GM12878 (cell line): ENCODE data around the gene SUGCT. TPM values are rescaled to one million over a fixed set of nuclear protein-coding genes. Genes with fewer than 3 reads are reported as not detected.

Source experiments
- ASH2L ChIP-seq: fragments of 300-600, 200-600 bp; sonication (generic); IDR thresholded peaks from 2 replicates; pipeline ENCODE4 v1.6.1; 2017; ENCODE audit warnings: low read depth, mild to moderate bottlenecking, borderline replicate concordance
- BCL11A ChIP-seq: IDR thresholded peaks from 2 replicates; pipeline ENCODE4 v1.6.1; 2011; ENCODE audit warnings: low read depth, low read length
- EED ChIP-seq: sonication (generic); IDR thresholded peaks from 2 replicates; pipeline ENCODE4 v1.6.1; 2016; ENCODE audit warnings: antibody characterized with exemption, low read depth
- SUPT20H ChIP-seq: IDR thresholded peaks from 2 replicates; pipeline ENCODE4 v1.6.1; 2011; ENCODE audit warnings: low read depth, mild to moderate bottlenecking, low read length, moderate library complexity, borderline replicate concordance; ENCODE audit not compliant: control insufficient read depth
- TCF7 ChIP-seq: IDR thresholded peaks from 2 replicates; pipeline ENCODE4 v1.6.1; 2014; ENCODE audit warnings: antibody characterized with exemption, borderline replicate concordance
- polyA plus RNA-seq, 11 experiments: library from polyadenylated mRNA; depleted of rRNA in 4 of 11; unstranded in 6 of 11; stranded (reverse) in 5 of 11; fragments of >200 nt; fragmentation: Nextera tagmentation in 4 of 11; fragmentation: Illumina TruSeq in 1 of 11; extraction: Ambion mirVana in 4 of 11; extraction: Trizol in 1 of 11; gene quantifications; 1 replicate in 1 of 11; 2 replicates in 10 of 11; pipeline versions ENCODE4 v1.2.1 to v1.2.3, GENCODE V29; 2011 to 2016; ENCODE audit warnings: inconsistent platforms in 2 of 11, missing spikeins in 2 of 11, low read depth in 1 of 11
- total RNA-seq, 4 experiments: library from RNA; depleted of rRNA in 3 of 4; stranded (reverse); fragments of >200 nt in 3 of 4; fragmentation: Illumina TruSeq in 1 of 4; extraction: Trizol in 1 of 4; gene quantifications; 2 replicates each; pipeline versions ENCODE4 v1.2.1 to v1.2.3, GENCODE V29; 2013 to 2021
- TF ChIP-seq, protein P1 (sequence below): fragments of 150-350 bp; IDR thresholded peaks from 2 replicates; pipeline ENCODE4 v1.6.1; 2014; ENCODE audit warnings: mild to moderate bottlenecking, low read depth, low read length
- TF ChIP-seq, protein P2 (sequence below): IDR thresholded peaks from 2 replicates; pipeline ENCODE4 v1.6.1; 2011; ENCODE audit warnings: low read depth, low read length, improper control_type of control experiment, borderline replicate concordance
- TF ChIP-seq, protein P3 (sequence below): fragments of 450-650 bp; IDR thresholded peaks from 2 replicates; pipeline ENCODE4 v1.6.1; 2017; ENCODE audit warnings: low read depth, mild to moderate bottlenecking, moderate library complexity

SUGCT gene
- total and polyA plus RNA-seq, 10 of the 15 experiments (the other 5 are each of a cell fraction or from before 2014, with no cell fraction given): 0.08 to 1.2 (median 0.67) TPM; not detected in 1

DNA sequence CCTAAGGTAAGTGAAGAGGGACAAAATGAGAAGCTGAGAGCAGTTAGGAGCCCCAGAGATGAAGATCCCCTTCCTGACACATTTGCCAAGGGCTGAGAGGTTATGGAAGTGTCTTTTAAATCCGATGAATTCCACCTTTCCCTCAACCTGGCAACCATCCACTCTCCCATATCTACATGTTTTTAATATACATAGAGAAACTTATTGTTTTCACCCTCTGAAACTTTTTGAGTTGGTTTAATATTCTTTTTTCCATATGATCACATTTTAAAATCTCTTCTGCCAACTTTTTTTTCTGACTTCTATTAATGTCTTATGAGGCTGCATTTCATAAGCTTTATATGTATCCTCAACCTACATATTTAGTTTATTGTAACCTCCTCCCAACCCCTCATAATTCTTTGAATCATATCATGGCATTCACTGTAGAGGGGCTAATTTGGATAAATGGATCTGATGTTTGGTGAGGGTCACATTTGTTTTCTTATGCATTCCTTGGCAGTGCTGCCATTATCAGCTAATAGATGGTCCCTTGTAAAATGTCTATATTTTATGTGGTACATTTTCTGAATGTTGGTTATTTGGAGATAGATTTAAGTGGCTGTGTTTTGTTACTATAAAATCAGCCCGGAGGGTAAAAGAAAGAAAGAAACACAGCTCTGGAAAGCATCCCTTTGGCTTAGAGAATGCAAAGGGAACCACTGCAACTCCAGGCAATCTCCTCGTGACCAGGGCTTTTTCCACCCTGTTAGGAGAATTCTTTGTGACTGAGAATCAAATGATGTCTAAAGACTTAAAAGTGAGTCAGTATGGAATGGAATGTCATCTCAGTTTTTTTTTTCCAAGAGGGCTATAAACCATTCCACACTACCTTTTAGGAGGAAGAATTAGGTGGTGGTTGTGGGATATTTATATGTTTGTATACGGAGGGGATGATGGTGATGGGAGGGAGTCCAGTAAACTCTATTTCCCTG, 334.4 kb downstream of the SUGCT start (continued):
- TF ChIP-seq, protein P1, sequence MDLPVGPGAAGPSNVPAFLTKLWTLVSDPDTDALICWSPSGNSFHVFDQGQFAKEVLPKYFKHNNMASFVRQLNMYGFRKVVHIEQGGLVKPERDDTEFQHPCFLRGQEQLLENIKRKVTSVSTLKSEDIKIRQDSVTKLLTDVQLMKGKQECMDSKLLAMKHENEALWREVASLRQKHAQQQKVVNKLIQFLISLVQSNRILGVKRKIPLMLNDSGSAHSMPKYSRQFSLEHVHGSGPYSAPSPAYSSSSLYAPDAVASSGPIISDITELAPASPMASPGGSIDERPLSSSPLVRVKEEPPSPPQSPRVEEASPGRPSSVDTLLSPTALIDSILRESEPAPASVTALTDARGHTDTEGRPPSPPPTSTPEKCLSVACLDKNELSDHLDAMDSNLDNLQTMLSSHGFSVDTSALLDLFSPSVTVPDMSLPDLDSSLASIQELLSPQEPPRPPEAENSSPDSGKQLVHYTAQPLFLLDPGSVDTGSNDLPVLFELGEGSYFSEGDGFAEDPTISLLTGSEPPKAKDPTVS: no peak
- TF ChIP-seq, protein P2, sequence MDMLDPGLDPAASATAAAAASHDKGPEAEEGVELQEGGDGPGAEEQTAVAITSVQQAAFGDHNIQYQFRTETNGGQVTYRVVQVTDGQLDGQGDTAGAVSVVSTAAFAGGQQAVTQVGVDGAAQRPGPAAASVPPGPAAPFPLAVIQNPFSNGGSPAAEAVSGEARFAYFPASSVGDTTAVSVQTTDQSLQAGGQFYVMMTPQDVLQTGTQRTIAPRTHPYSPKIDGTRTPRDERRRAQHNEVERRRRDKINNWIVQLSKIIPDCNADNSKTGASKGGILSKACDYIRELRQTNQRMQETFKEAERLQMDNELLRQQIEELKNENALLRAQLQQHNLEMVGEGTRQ: no peak
- no peak for TF ChIP-seq SUPT20H
- no peak for TF ChIP-seq BCL11A
- TF ChIP-seq EED: no peak
- TF ChIP-seq TCF7: no peak
- no peak for TF ChIP-seq ASH2L
- TF ChIP-seq, protein P3, sequence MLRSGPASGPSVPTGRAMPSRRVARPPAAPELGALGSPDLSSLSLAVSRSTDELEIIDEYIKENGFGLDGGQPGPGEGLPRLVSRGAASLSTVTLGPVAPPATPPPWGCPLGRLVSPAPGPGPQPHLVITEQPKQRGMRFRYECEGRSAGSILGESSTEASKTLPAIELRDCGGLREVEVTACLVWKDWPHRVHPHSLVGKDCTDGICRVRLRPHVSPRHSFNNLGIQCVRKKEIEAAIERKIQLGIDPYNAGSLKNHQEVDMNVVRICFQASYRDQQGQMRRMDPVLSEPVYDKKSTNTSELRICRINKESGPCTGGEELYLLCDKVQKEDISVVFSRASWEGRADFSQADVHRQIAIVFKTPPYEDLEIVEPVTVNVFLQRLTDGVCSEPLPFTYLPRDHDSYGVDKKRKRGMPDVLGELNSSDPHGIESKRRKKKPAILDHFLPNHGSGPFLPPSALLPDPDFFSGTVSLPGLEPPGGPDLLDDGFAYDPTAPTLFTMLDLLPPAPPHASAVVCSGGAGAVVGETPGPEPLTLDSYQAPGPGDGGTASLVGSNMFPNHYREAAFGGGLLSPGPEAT: no peak
